PFSK-1 (cell line): ENCODE measurements around the gene UGT2A3.

Experiments used
- FOXP2 ChIP-seq: optimal IDR thresholded peaks from 2 replicates; pipeline ENCODE3; 2011; ENCODE audit warnings: borderline replicate concordance, control low read depth, inconsistent platforms; ENCODE audit not compliant: insufficient read depth; ENCODE audit errors: extremely low read length, extremely low read depth
- POLR2AphosphoS5 ChIP-seq: IDR thresholded peaks from 2 replicates; pipeline ENCODE4 v1.6.1; 2012; ENCODE audit warnings: low read depth, mild to moderate bottlenecking, control low read depth, low read length, moderate library complexity
- REST ChIP-seq, 2 experiments: IDR thresholded peaks; 2 replicates each; pipeline versions ENCODE4 v1.6.1 to v1.8.0; 2011 to 2012; ENCODE audit warnings: low read depth in 2 of 2, low read length in 2 of 2, control low read depth in 1 of 2, inconsistent platforms in 1 of 2, mild to moderate bottlenecking in 1 of 2, moderate library complexity in 1 of 2; ENCODE audit not compliant: insufficient read depth in 1 of 2
- SIN3A ChIP-seq: IDR thresholded peaks from 2 replicates; pipeline ENCODE4 v1.6.1; 2012; ENCODE audit warnings: mild to moderate bottlenecking, low read length, moderate library complexity, borderline replicate concordance; ENCODE audit not compliant: insufficient read depth
- TAF1 ChIP-seq: IDR thresholded peaks from 2 replicates; pipeline ENCODE4 v1.6.1; 2012; ENCODE audit warnings: low read length, control low read depth, borderline replicate concordance; ENCODE audit not compliant: insufficient read depth

UGT2A3 gene

GRCh38 chr4:68963374-68963773, 11.8 kb upstream of the UGT2A3 start:
- TF ChIP-seq REST (IDR thresholded peaks at IDR 0.05; ENCODE audit: insufficient read depth in 1 of 2, low read depth in 2 of 2, low read length in 2 of 2) (no peak), TAF1 (no peak)

GRCh38 chr4:68962868-68963267, 11.3 kb upstream of the UGT2A3 start:
- no peak for TF ChIP-seq TAF1
- no peak for TF ChIP-seq SIN3A
- no peak for TF ChIP-seq POLR2AphosphoS5
- no peak for TF ChIP-seq FOXP2
- TF ChIP-seq REST (IDR thresholded peaks at IDR 0.05; ENCODE audit: insufficient read depth in 1 of 2, low read depth in 2 of 2, low read length in 2 of 2) = no peak

GRCh38 chr4:68960294-68961163, 8.9 kb upstream of the UGT2A3 start:
- no peak for TF ChIP-seq TAF1
- no peak for TF ChIP-seq REST (IDR thresholded peaks at IDR 0.05; ENCODE audit: insufficient read depth in 1 of 2, low read depth in 2 of 2, low read length in 2 of 2)
- no peak for TF ChIP-seq POLR2AphosphoS5
- TF ChIP-seq SIN3A = no peak
- TF ChIP-seq FOXP2 = no peak

- TF ChIP-seq POLR2AphosphoS5 (no peak), SIN3A (no peak), REST (IDR thresholded peaks at IDR 0.05; ENCODE audit: insufficient read depth in 1 of 2, low read depth in 2 of 2, low read length in 2 of 2) (no peak), FOXP2 (no peak), TAF1 (no peak)
Measured at GRCh38 chr4:68954126-68954525, 2.5 kb upstream of the UGT2A3 start.
